ENCODE results near the gene VNN1.

DNA sequence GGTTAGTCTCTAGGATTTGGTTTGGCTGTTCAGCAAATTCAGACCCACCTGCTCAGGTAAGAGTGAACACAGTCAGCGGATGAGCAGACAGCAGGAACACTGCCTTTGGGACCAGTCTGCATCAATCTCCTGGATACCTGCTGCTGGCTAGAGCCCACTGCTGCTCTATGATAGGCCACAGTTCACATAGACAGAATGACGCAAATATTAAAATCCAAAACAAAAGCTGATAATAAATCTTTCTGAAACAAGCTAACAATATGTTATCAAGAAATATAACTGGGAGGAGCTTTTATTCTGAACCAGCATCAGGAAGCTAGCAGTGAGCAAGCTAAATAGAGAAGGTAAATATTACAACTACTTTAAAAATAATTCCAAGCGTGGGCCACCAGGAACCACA, 54.8 kb downstream of the VNN1 start, which contains the start of gene TAAR1:
- TF ChIP-seq, protein P1, sequence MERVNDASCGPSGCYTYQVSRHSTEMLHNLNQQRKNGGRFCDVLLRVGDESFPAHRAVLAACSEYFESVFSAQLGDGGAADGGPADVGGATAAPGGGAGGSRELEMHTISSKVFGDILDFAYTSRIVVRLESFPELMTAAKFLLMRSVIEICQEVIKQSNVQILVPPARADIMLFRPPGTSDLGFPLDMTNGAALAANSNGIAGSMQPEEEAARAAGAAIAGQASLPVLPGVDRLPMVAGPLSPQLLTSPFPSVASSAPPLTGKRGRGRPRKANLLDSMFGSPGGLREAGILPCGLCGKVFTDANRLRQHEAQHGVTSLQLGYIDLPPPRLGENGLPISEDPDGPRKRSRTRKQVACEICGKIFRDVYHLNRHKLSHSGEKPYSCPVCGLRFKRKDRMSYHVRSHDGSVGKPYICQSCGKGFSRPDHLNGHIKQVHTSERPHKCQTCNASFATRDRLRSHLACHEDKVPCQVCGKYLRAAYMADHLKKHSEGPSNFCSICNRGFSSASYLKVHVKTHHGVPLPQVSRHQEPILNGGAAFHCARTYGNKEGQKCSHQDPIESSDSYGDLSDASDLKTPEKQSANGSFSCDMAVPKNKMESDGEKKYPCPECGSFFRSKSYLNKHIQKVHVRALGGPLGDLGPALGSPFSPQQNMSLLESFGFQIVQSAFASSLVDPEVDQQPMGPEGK (CRISPR knock-in tag; IDR thresholded peaks at IDR 0.05; ENCODE audit: borderline replicate concordance), result no peak
- TF ChIP-seq ZFP3 (CRISPR knock-in tag; IDR thresholded peaks at IDR 0.05) (no peak), TOX (CRISPR knock-in tag; IDR thresholded peaks at IDR 0.05; ENCODE audit: borderline replicate concordance) (no peak), ZNF565 (CRISPR knock-in tag; conservative IDR thresholded peaks at IDR 0.05; ENCODE audit: low read depth) (no peak), OSR1 (CRISPR knock-in tag; IDR thresholded peaks at IDR 0.05) (no peak), ZNF70 (CRISPR knock-in tag; IDR thresholded peaks at IDR 0.05) (no peak), SNAI2 (CRISPR knock-in tag; IDR thresholded peaks at IDR 0.05) (no peak), ESRRG (CRISPR knock-in tag; IDR thresholded peaks at IDR 0.05) (no peak)
- TF ChIP-seq, protein P2, sequence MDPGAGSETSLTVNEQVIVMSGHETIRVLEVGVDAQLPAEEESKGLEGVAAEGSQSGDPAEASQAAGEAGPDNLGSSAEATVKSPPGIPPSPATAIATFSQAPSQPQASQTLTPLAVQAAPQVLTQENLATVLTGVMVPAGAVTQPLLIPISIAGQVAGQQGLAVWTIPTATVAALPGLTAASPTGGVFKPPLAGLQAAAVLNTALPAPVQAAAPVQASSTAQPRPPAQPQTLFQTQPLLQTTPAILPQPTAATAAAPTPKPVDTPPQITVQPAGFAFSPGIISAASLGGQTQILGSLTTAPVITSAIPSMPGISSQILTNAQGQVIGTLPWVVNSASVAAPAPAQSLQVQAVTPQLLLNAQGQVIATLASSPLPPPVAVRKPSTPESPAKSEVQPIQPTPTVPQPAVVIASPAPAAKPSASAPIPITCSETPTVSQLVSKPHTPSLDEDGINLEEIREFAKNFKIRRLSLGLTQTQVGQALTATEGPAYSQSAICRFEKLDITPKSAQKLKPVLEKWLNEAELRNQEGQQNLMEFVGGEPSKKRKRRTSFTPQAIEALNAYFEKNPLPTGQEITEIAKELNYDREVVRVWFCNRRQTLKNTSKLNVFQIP (CRISPR knock-in tag; IDR thresholded peaks at IDR 0.05; ENCODE audit: borderline replicate concordance, low read depth), result no peak
- TF ChIP-seq, protein P3, sequence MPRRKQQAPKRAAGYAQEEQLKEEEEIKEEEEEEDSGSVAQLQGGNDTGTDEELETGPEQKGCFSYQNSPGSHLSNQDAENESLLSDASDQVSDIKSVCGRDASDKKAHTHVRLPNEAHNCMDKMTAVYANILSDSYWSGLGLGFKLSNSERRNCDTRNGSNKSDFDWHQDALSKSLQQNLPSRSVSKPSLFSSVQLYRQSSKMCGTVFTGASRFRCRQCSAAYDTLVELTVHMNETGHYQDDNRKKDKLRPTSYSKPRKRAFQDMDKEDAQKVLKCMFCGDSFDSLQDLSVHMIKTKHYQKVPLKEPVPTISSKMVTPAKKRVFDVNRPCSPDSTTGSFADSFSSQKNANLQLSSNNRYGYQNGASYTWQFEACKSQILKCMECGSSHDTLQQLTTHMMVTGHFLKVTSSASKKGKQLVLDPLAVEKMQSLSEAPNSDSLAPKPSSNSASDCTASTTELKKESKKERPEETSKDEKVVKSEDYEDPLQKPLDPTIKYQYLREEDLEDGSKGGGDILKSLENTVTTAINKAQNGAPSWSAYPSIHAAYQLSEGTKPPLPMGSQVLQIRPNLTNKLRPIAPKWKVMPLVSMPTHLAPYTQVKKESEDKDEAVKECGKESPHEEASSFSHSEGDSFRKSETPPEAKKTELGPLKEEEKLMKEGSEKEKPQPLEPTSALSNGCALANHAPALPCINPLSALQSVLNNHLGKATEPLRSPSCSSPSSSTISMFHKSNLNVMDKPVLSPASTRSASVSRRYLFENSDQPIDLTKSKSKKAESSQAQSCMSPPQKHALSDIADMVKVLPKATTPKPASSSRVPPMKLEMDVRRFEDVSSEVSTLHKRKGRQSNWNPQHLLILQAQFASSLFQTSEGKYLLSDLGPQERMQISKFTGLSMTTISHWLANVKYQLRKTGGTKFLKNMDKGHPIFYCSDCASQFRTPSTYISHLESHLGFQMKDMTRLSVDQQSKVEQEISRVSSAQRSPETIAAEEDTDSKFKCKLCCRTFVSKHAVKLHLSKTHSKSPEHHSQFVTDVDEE (CRISPR knock-in tag; IDR thresholded peaks at IDR 0.05), result no peak

All from SK-N-SH treated with all-trans-retinoic acid at 6 μM for 48 hours (cell line).